H54 (cell line): Measurements from ENCODE around the gene PTPRO.

Experiments used
- DNase-seq: peaks from one replicate; pipeline ENCODE4 v3.0.0; 2011; ENCODE audit warnings: low spot score, mixed read lengths; ENCODE audit not compliant: insufficient read length
- FAIRE-seq: peaks from 3 replicates; lab custom pipeline; 2011; peaks lifted over from hg19 to GRCh38; lab: Jason Lieb, UNC
- POLR2A ChIP-seq: IDR thresholded peaks from 2 replicates; pipeline ENCODE4 v1.6.1; 2011; ENCODE audit warnings: low read depth, mild to moderate bottlenecking, low read length

Gene PTPRO

DNA sequence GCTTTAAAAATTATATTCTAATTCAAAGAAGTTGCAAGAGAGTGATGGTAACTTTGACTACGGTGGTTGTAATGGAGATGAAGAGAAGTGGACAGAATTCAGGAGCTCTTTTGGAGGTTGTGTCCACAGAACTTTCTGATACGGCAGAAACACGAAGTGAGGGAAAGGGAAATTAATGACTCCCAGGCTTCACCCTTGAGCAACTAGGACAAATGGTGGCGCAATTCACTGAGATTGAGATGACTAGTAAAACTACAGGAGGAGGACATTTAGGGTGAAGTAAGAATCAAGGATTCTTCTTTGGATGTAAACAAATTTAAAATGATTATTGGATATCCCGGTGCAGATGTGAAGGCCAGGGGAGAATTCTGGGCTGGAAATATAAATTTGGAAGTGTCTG is 212.6 kb downstream of the PTPRO start:
- DNase-seq (no peak), FAIRE-seq (no peak)
- no peak for TF ChIP-seq POLR2A

DNA sequence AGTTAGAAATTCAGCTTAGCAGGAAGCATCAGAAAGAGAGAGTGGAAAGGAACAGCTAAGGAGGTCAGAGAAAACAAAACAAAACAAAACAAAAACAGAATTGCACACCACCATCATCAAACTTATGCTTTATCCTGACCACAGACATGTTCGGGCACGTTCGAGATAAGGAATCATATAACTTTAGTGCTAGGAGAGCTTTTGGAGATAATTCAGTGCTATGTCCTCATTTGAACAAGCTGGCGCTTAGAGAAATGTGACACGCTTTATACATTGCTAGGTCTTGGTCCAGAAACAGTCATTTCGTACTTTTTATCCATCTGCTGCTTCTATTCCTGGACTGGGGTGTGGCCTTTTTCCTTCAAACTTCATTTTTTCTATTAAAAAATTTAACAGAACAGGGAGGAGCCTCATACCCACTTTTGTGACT is 213.1 kb downstream of the PTPRO start:
- DNase-seq (no peak), FAIRE-seq (no peak)
- no peak for TF ChIP-seq POLR2A

DNA sequence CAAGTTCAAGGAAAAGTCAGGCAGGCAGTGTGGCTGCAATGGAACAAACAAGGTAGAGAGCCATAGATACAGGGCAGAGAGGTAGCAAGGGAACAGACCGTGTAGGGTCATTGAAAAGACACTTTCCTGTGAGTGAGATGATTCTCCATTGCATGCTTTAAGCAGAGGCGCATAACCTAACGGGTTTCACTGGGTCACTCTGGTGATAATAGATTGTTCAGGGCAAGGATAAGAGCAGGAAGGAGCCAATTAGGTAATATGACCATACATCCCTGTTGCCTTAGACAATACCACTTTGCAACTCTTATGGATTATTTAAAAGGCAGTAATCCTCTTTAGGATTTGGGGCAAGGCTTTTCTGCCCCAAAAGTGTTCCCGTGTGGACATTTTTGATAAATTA is 214.1 kb downstream of the PTPRO start:
- no peak for FAIRE-seq
- TF ChIP-seq POLR2A, result no peak

DNA sequence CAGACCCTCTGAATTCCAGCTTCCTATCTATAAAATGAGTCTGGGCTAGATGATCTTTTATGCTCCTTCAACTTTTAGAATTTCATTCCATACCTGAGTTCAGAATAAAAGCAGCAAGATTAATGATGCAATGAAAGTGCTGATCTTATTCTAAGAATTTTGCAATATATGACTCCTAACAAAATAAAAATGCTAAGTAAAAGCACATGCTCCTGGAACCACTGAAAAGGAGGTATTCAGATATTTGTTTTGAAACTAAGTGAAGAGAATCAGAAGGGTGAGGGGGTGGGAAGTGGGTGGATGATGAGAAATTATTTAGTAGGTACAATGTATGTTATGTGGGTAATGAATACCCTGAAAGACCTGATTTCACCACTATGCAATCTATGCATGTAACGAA is 216.6 kb downstream of the PTPRO start:
- no peak for FAIRE-seq
- DNase-seq, result no peak
- no peak for TF ChIP-seq POLR2A

More for the DNA sequence above, 214.1 kb downstream of the PTPRO start:
- no peak for DNase-seq

DNA sequence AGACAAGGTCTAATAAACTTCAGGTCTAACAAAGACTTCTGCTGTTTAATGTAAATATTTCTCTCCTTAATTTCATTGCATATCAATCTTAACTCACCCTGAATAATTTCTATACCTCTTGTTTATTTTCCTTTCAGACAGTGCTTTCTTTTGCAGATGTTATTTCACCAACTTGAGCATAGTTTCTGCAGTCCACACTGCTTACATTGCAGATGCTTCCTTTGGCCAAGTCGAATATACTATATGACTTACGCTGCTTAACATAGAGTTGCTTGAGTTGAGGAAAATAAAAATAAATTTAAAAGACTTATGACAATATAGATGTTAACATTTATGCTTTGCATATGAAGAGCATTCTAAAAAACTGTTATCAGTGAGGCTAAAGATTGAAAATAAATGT is 217.7 kb downstream of the PTPRO start:
- DNase-seq (no peak), FAIRE-seq (no peak)
- TF ChIP-seq POLR2A, result no peak

DNA sequence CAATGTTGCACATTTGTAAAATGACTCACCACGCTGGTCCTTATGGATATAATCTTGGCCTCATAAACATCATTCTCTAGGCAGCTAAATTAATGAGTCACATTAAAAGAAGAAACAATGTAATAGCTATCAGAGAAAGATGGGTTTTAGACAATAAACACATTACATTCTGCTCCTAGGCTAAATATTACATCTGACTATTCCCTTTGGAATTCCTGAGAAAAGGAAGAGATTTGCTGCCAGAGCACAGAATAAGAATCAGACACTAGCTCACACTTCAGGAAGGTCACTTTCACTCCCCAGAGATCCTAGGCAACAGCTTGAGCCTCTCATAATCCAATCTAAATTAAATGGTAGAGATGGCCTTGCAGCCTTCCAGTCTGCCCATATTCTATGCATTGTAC is 218.2 kb downstream of the PTPRO start:
- DNase-seq (no peak), FAIRE-seq (no peak)
- TF ChIP-seq POLR2A, result no peak

DNA sequence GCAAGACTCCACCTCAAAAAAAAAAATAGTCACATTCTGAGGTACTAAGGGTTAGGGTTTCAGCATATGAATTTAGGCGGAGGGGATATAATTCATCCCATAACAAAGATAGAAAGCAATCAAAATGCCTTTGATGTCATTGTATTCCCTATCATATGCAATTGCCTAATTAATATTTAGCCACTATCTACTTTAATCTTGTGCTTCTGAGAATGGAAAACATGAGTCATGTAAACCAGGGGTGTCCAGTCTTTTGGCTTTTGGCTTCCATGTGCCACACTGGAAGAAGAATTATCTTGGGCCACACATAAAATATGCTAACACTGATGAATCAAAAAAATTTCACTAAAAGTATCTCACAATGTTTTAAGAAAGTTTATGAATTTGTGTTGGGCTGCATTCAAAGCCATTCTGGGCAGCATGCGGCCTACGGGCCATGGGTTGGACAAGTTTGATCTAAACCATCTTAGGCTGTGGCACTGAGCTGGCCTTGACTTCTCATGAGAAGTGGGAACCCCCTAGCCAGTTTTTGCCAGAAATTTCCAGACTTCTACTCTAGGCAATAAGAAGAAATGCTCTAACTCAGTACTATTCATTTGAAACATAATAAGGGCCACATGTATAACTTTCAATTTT is 219.8 kb downstream of the PTPRO start:
- FAIRE-seq (no peak), DNase-seq (no peak)
- no peak for TF ChIP-seq POLR2A

DNA sequence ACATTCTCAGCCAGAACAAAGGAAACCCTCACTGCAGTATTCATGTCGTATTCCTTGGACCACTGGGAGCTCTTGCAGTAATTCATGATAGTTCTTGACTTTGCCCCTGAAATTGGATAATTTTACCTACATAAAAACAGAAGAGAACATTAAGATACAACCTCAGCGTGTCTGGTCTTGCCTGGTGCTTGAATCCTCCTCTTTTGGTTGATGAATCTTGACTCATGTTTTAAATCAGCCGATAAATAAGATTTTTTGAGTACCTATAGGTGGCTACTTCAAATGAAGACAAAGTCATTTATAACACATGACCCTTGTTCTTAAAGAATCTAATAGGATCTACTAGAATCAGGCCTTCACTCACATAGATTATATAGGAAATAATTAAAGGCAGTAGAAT is 221.0 kb downstream of the PTPRO start:
- no peak for DNase-seq
- no peak for FAIRE-seq
- no peak for TF ChIP-seq POLR2A

DNA sequence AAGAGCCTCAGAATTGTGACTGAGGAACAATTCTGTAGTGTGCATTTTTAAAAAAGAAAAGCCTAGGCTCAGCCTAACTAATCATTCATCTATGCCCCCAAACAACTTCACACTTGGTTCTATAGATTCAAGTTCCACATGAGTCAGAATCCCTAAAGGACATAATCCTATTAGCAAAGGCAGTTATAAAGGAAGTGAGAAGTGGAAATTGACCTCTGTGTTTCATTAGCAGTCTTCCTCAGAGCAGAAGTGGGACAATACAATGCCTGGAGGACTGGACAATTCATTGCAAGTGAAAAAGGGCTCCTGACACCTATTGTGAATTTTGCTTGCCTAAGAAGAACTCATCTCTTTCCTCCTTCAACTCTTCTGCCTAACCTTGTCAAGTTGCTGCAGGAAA is 222.3 kb downstream of the PTPRO start:
- no peak for FAIRE-seq
- no peak for TF ChIP-seq POLR2A
- no peak for DNase-seq

DNA sequence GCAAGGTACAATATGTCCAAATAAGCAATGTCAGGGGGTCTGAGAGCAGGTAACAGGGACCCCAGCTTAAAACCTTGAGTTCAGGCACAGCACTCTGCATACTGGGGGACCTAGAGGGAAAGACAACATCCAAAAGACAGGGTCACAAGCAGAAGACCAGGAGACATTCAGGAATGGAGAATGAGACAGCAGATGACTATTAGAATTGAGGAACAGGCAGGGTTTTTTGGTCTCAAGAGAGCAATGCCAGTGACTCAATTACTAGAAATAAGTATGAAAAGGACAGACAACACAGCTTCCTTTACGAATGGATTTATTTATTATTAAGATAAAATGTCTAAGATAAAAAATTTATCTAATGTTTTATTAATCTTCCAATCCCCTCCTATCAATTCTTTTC is 223.0 kb downstream of the PTPRO start:
- FAIRE-seq, result no peak
- DNase-seq, result no peak
- TF ChIP-seq POLR2A, result no peak

DNA sequence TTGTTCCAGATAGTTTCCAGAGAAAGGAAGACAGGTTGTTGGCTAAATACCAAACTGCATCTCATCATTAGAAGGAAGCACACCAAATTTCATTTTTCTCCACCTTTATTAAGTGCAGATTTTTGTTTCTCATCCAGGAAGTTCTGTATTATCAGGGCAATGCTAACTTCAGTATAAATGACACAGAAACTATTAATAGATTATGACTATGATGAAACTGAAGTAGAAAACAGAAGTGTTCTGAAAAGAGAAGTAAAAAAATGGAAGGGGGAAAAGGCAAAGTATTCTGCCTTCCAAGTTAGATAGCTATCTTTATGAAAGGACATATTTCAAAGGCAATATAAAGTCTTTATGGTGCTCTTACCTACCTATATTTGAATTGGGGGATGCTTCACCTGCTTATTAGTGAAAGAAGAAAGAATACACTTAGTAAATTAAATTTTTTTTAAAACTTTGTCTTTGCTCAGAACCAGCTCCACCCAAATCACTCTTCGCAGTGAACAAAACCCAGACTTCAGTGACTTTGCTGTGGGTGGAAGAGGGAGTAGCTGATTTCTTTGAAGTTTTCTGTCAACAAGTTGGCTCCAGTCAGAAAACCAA is 223.9 kb downstream of the PTPRO start:
- DNase-seq (no peak), FAIRE-seq (no peak)
- no peak for TF ChIP-seq POLR2A

DNA sequence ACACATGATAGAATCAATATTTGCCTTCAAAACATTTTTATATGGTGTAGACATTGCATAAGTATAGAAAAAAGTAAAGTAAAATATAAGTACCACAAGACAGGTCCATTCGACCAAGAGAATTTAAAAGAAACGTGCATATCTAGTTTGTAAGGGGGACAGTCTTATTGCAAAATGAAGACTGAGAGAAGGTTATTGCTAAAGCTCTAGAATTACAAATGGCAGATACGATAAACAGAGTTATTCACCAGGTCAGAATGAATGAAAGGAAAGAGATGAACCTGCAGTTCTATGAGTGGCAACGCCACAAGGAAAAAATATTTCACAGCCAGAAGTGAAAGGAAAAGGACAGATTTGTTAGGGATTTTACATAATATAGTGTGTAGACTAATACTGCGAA is 224.8 kb downstream of the PTPRO start:
- TF ChIP-seq POLR2A, result no peak
- no peak for DNase-seq
- no peak for FAIRE-seq

DNA sequence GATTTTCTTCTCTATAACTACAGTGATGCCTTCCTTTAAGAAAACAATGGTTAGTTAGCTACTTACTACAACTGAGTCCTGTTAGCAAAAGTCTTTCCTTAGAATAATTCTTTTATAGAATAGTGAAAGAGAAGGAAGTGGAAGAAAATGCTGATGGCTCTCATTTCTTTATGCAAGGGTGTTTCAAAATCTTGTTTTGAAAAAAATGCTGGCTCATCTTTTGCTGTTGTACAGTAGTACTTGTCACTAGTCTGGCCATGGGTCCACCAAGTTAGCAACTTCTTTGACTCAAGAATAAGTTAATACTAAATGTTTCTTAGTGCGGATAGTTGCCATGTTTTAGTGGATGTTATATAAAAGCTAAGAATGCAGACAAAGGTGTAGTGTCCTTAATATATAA is 225.4 kb downstream of the PTPRO start:
- FAIRE-seq (no peak), DNase-seq (no peak)
- no peak for TF ChIP-seq POLR2A

DNA sequence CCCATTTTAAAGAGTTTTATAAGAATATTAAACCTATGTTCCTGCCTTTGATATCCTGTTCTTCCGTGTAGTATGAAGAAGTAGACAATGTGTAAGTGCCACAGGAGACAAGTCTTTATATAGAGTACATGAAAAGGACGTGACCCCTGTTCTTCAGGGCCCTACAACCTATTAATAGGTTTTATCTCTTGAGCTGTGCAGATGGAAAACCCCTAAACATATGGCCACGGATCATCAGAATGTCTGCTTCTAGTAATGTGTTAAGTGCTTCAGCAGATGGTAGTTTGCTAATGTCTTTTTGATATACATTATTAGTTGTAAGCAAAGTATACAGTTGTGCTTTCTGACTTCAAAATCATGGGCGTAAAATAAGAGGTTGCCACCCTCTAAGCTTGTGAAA is 228.5 kb downstream of the PTPRO start:
- DNase-seq, result no peak
- no peak for FAIRE-seq
- no peak for TF ChIP-seq POLR2A

DNA sequence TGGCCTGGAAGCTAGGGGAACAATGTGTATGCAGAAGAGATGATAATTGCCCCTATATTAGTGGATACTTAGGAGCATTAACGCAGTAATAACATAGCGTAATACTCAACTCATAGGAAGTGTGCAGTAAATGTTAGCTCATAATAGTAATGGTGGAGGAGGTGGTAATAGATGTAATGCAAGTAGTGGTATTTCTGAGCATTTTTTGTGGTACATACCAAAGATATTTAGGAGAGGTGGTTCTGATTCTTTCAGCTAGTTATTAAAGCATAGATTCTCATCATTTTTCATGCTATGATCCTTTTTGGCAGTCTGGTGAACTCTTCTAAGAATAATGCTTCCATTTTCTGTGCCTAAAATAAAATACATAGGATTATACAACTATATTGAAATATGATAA is 233.1 kb downstream of the PTPRO start:
- DNase-seq, result no peak
- no peak for TF ChIP-seq POLR2A
- FAIRE-seq, result no peak
